Measurements from ENCODE around the gene SLC7A4. TPM values are rescaled to one million over a fixed set of nuclear protein-coding genes. Genes with fewer than 3 reads are reported as not detected.

Gene SLC7A4
- total and polyA plus RNA-seq, 12 donors: 0.07 to 0.78 (median 0.17) TPM; not detected in 7

DNA sequence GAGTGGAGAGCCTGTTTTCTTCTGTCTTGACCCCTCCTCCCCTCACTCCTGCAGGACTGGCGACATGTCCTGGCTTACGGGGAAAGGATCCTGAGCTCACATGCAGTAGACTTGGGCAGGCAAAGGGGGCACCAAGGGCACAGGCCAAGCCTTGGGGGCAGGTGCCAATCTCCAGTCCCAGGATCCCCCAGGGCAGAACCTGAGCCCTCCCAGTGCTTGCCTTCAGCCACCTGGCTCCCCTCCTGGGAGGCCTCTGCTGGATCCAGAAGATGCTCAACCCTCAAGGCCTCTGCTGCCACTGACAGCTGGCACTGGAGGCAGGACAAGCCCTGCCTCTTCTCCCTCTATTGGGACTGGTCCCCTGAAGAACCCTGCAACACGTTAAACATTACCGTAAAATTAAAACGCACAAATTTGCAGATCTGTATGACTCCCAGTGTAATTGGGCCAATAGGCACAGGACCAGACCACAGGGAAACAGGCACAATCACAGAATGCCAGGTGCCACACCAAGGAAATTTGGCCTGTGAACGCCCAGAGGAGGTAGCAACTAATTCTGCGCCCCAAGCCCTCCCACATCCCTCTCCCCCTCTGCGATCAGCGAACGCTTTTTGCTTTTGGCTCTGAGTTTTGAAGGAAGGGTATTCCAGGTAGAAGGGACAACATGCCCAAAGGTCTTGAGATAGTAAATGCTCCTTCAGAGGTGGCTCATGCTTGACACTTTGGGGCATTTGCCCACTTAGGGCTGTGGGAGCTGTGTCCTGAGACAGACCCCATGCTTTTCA, 51.2 kb downstream of the SLC7A4 start:
- Histone ChIP-seq H3K4me1 (peaks cover 20 to 42% (median 34%) of the 10 kb centered on the region in 9 donors), H3K4me3 (peak overlapping the region; percentile 61 to 98 (median 76)), H3K36me3 (peaks cover 0 to 26% (median 4%) of the 10 kb centered on the region in 9 donors), H3K27ac (peak overlapping the region; percentile 75 to 98 (median 92)), H3K27me3 (no peaks in the 10 kb centered on the region), H3K9me3 (peaks cover 0 to 10% (median 6%) of the 10 kb centered on the region in 11 donors)
- intact Hi-C loops (cut with DNase I): loop anchor here in 5 of 10 donors (1.0 to 10.0 kb wide), 7 partner anchors 21 to 96 kb away; partner anchors contain the start of genes CRKL (in 4 of the 5), LRRC74B (in 1 of the 5) and THAP7 (in 1 of the 5)
- TF ChIP-seq CTCF (IDR thresholded peaks at IDR 0.05): no peak
- ATAC-seq: no peak
- 68 to 72% methylated on average over 10 of the region's 10 CpGs for WGBS, 2 donors
- DNase-seq: no peak

DNA sequence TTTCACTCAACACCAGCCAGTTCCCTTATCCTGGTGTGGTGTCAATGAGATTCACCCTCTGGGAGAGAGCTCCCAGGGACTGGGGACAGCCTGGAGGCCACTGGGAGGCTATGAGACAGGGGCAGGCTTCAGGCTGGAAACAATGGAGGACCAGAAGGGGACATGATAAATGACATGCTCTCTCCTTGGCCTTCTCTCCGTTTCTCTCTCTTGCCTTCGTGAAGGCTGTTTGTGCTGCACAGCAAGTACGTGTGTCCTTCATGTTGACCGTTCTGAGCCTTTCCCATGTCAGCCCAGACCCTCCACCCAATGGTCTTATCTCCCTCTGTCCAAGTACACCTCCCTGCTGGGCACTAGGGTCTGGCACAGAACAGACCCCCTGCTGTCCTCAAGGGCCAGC, 51.8 kb downstream of the SLC7A4 start:
- peaks cover 0 to 10% (median 6%) of the 10 kb centered on the region in 11 donors for H3K9me3 ChIP-seq
- no peak overlapping the region for H3K27ac ChIP-seq
- TF ChIP-seq CTCF (IDR thresholded peaks at IDR 0.05): no peak
- ATAC-seq: no peak
- H3K36me3 ChIP-seq: peaks cover 0 to 20% (median 0%) of the 10 kb centered on the region in 9 donors
- peaks cover 20 to 42% (median 34%) of the 10 kb centered on the region in 9 donors for H3K4me1 ChIP-seq
- intact Hi-C loops (cut with DNase I): loop anchor here in 5 of 10 donors (2.0 to 10.0 kb wide), 6 partner anchors 63 to 96 kb away; partner anchors contain the start of genes CRKL (in 4 of the 5) and LRRC74B (in 1 of the 5)
- 81 to 92% methylated on average over 4 of the region's 4 CpGs for WGBS, 2 donors
- no peak for DNase-seq
- H3K4me3 ChIP-seq: no peak overlapping the region
- H3K27me3 ChIP-seq: no peaks in the 10 kb centered on the region

- ATAC-seq (no peak), DNase-seq (no peak)
- Histone ChIP-seq H3K36me3 (peaks cover 0 to 15% (median 0%) of the 10 kb centered on the region in 9 donors), H3K9me3 (peaks cover 0 to 10% (median 6%) of the 10 kb centered on the region in 11 donors), H3K27me3 (no peaks in the 10 kb centered on the region), H3K4me1 (peaks cover 20 to 42% (median 34%) of the 10 kb centered on the region in 9 donors), H3K27ac (peak overlapping the region in 1 of 10 donors; percentile 3), H3K4me3 (peak overlapping the region in 8 of 10 donors; percentile 15 to 41 (median 32))
- no peak for TF ChIP-seq CTCF (IDR thresholded peaks at IDR 0.05)
- intact Hi-C loops (cut with DNase I): loop anchor here in 5 of 10 donors (2.0 to 10.0 kb wide), 6 partner anchors 63 to 95 kb away; partner anchors contain the start of genes CRKL (in 4 of the 5) and LRRC74B (in 1 of the 5)
- 37 to 44% methylated on average over 13 of the region's 13 CpGs for WGBS, 2 donors
Measured at GRCh38 chr22:20979940-20980453, 52.4 kb downstream of the SLC7A4 start.

GRCh38 chr22:20979243-20979809, 53.0 kb downstream of the SLC7A4 start:
- no peak for TF ChIP-seq CTCF (IDR thresholded peaks at IDR 0.05)
- H3K36me3 ChIP-seq: peaks cover 0 to 10% (median 0%) of the 10 kb centered on the region in 9 donors
- H3K4me1 ChIP-seq: peaks cover 20 to 42% (median 34%) of the 10 kb centered on the region in 9 donors
- ATAC-seq (peak in 7 of 8 donors; percentile 10 to 64 (median 31)), DNase-seq (peak; percentile 56 to 60)
- H3K9me3 ChIP-seq: peaks cover 0 to 10% (median 6%) of the 10 kb centered on the region in 11 donors
- H3K27ac ChIP-seq: peak overlapping the region in 1 of 10 donors; percentile 3
- H3K4me3 ChIP-seq: peak overlapping the region in 9 of 10 donors; percentile 15 to 41 (median 31)
- H3K27me3 ChIP-seq: no peaks in the 10 kb centered on the region
- 11 to 13% methylated on average over 32 to 39 of the region's 39 CpGs for WGBS, 2 donors
- intact Hi-C loops (cut with DNase I): no loop called here
